ENCODE data around the gene PDE6D.

Gene PDE6D

GRCh38 chr2:231704017-231704416, 77.1 kb downstream of the PDE6D start:
- DNase-seq, result no peak

- no peak for DNase-seq
Observed at GRCh38 chr2:231701456-231702373, 79.4 kb downstream of the PDE6D start.

DNA sequence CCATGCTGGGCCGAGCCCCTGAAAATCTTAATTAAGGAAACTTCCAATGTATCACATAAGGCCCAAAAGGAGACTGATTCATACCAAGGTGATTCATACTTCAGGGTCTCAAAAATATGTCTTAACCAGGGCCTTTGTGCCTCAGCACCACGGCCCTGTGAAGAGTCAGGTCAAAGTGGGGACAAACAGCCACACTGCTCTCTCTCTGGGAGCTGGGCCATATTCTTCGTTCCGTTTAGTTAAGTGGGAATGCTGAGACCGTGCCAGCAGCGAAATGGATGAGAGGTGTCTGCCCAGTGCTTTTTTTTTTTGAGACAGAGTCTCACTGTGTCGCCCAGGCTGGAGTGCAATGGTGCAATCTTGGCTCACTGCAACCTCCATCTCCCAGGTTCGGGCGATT, 82.1 kb downstream of the PDE6D start:
- no peak for DNase-seq

DNA sequence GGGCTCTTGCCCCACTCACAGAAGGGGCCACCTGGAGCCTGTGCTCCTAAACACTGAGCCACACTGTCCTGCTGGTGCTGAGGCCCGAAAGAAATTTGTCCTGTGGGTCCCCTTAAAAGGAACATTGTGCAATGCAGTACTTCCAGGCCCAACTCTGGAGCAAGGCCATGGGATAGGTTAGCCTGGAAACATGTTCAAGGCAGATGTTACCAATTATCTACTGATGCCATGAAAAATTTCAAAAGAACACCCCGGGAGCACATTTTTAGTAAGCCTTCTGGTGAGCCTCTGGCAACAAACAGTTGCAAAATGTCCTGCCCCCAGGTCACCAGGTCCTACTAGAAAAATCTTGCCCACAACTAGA, 85.1 kb downstream of the PDE6D start:
- no peak for DNase-seq

DNA sequence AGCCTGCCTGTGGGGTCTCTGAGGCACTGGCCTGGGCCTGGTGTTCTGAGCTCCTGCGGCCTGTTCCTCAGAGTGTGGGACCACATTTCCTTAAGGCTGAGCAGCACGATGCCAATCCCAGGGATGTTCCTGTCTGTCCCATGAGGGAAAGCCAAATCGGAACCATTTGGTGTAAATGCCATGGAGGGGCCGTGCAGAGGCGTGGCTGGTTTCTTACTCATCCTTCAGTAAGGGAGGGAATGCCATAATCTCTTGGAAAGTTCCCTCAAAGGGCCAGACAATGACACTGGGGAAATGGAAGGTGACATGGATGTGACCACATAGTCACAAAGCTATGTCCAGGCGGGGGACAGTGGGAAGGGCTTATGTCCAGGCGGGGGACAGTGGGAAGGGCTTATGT, 87.1 kb downstream of the PDE6D start:
- no peak for DNase-seq

GRCh38 chr2:231692847-231693246, 88.2 kb downstream of the PDE6D start:
- DNase-seq, result no peak

GRCh38 chr2:231691251-231691772, 89.8 kb downstream of the PDE6D start:
- DNase-seq, result no peak

DNA sequence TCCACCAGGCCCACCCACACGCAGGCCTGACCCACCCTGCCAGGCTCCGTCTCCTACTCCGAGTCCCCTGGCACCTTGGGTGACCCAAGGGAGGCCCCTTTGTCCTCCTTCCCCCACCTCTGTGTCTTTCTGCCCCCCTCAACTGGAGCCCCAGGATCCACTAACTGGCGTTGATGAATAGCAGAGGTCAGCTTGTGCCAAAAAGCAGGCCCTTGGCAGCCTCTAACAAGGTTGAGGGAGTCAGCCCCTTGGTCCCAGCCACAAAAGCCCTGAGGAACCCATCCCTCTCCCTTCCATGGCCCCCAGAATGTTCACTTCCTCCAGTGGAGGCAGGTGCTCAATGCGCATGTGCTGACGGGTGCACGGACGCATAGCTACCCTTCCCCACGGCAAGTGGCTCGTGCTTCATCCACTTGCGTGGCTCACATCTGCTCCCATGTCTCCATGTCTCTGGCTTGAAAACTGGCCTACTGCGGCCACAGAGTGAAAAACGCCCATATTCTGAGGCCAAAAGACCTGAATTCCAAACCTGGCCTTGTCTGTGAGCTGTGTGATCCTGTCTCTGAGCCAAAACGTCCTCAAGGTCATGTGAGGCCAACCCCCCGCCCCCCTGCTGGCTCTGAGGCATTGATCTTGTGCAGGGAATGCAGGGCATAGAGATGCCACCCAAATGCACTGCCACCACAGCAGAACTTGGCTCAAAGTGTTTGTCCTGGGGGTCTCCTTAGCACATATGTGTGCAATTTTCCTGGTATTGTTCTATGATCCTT, 91.8 kb downstream of the PDE6D start:
- DNase-seq, result no peak

GRCh38 chr2:231688719-231689118, 92.4 kb downstream of the PDE6D start:
- DNase-seq, result no peak

- no peak for DNase-seq
Observed at GRCh38 chr2:231687961-231688360, 93.1 kb downstream of the PDE6D start.

DNA sequence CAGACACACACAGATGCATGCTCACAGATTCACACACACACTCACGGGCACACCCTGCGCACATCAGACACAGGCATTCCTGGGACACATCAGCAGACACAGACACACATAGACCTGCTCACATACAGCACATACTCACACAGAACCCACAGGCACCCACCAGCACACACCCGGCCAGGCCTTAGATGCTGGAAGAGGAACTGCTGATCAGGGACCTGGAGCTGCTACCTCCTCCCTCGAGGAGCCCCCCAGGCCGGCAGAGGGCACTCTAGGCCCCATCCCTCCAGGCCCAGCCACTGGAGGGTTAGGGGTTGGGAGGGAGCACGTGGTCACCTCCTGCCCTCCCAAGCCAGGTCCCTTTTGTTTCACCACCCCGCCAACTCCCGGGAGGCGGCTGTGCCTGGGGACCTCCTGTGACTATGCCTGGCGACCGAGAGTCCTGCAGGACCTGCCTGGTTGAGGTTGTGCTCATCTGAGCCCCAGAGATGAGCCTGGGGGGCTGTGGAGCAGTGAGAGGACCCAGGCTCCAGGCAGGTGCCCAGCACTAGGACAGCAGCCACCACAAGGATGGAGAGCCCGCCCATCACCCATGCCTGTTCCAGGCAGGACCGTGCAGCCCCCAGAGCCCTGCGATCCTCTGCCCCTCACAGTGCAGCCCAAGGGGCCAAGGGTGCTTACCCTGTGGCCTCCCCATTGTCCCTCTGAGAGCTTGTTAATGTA, 93.8 kb downstream of the PDE6D start:
- DNase-seq, result peak; percentile 52

- DNase-seq, result no peak
Observed at GRCh38 chr2:231686192-231687100, 94.6 kb downstream of the PDE6D start.

DNA sequence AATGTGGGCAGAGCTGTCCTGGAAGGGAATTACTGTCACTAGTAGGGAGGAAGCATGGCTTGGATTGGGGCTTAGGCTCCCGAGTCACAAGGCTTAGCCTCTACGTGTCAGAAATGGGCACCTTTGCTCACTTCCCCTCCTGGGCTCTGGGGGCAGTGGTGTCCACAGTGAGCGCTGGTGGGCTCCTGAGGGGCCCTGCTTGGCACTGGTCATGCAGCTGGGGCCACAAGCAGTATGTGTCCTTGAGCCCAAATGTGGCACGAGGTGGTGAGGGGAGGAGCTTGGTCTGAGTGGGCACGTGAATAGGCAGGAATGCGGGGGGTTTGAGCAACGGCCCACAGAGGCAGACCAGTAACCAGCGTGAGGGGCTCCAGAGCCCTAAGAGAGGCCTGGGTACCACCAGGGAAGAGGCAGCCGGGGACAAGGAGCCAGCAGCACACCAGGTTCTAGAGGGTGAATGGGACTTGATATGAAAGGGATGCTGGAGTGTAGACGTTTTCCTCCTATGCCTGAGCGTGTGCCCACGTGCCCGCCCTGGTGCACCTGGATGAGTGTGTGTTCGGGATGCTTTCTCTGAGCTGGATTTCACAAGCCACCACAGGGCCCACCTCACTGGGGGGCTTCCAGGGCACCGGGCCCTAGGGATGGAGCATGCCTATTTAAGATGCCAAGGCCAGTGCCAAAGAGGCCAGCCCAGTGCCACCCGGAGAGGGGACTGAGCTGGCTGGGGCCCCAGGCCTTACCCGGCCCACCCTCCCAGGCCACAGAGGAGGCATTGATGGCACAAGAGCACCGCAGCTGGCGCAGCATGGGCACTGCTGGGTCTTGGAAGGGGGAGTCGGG, 95.5 kb downstream of the PDE6D start:
- DNase-seq, result no peak

- no peak for DNase-seq
Observed at GRCh38 chr2:231684314-231685223, 96.5 kb downstream of the PDE6D start.

GRCh38 chr2:231683292-231684235, 97.5 kb downstream of the PDE6D start:
- no peak for DNase-seq

GRCh38 chr2:231682603-231683291, 98.3 kb downstream of the PDE6D start:
- no peak for DNase-seq
